Fibroblast of the conjunctiva (primary cell): Measurements from ENCODE around the gene SPATA12.

Source experiments
- DNase-seq: peaks from one replicate; pipeline ENCODE4 v3.0.0-alpha.2; 2010; ENCODE audit warnings: low read depth

SPATA12 gene

DNA sequence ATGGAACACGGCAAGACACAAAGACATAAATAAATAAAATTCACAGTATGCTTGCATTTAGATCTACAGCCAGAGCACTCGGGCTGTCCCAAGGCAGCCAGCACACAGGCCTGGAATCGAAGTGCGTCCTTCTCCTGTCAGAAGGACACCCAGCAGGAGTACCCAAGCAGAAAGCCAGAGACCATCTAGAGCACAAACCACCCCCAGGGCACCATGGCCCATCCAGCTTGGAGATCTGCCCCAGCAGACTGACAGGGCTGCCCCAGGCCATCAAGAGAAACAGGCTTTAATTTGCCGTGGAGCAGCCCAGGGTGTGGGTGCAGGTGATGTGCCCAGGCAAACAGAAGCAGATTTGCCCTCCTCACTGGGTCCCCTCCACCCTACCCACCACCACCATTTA, 7.8 kb upstream of the SPATA12 start:
- no peak for DNase-seq

DNA sequence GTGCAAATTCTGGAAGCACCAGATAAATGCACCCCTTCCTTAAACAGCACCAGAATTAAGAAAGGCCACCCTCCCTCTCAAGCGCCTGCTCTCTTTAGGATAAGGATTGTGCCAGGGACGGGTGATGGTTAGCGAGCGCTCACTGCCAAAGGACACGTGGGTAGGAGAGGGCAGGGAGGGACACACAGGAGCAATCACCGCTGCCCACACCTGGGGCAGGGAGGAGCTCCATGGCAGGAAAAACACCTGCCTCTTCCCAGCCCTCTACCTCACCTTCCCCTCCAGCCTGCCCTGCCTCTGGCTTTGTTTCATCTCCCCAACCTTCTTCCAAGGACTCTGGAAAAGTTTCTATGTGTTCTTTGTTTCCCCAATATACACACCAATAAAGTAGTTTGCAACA, 7.3 kb upstream of the SPATA12 start:
- DNase-seq = no peak

DNA sequence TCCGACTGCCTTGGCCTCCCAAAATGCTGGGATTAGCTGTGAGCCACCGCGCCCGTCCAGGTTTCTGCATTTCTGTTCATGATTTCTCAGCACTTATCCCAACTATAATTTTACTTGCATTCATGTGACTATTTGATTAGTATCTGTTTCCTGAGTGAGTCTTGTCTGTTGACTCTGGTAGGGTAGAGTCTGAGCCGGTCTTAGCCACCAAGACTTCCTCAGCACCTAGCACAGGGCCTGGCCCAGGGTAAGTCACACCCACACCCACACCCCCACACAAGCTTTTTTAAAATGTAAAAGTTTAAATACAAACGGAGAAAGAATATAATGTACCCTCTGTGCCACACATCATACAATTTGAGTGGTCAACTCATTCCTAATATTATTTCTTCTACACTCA, 3.1 kb upstream of the SPATA12 start:
- DNase-seq = no peak

DNA sequence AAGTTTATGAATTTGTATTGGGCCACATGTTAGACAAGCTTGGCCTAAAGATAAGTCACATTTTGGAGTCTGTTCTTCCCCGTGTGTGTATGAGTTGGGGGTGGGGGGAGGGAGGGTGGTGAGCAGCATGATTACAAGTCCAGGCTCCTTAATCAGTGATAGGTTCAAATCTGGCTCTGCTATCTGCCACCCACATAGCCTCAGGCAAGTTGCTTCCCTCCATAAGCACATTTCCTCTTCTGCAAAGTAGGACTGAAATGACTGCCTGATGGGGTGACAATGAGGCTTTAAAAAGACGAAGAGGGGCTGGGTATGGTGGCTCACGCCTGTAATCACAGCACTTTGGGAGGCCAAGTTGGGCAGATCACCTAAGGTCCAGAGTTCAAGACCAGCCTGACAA, 1.1 kb upstream of the SPATA12 start:
- DNase-seq = no peak

DNA sequence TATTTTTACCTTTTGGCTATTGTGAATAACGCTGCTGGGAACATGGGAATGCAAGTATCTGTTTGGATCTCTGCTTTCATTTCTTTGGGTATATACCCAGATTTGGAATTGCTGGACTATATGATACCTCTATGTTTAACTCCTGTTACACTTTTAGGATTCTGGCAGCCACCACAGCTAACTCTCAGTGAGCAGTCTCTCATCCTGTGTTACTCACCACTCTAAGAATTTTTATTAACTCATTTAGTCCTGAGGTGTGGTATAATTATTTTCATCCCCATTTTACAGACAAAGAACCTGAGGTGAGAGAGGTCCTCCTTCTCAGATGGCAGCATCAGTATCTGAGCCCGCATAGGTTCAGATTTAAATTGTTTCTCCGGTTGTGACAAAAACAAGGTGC, 1.1 kb downstream of the SPATA12 start:
- DNase-seq = no peak

DNA sequence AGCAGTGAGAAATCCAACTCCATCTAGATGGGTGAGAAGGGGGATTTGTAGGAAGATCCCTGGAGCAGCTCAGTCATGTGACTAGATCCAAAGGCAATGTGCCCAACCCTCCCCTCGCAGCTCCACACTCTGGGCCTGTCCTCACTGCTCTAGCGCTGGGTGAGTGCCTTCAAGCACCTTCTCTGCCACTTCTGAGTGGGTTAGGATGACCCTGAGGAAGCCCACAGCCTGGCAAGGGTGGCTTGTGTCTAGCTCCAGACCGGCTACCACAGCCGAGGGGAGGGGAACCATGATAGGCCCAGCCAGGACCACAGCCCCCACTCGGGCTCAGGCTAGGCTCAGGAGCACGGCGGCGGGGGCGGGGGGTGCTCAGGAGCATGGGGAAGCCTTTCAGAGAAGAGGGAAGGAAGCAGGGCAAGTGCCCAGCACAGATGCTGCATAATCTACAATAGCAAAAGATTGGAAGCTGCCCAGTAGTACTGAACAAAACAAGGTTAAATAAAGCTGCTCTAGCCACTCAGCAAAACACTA, 1.7 kb downstream of the SPATA12 start:
- no peak for DNase-seq

DNA sequence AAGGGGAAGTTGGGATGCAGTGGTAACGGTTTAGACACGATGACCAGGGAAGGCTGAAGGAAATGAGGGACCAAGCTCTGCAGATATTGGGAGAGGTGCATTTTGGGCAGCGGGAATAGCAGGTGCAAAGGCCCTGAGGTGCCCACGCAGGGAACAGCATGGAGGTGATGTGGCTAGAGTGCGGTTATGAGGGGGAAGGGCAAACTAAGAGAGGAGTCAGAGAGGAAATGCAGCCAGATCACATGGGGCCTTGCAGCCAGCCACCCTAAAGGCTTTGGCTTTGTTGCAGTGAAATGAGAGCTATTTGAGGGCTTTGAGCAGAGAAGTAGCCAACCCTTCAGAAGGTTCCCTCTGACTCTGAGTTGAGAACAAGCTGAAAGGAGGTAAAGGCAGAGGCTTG, 2.6 kb downstream of the SPATA12 start:
- no peak for DNase-seq

DNA sequence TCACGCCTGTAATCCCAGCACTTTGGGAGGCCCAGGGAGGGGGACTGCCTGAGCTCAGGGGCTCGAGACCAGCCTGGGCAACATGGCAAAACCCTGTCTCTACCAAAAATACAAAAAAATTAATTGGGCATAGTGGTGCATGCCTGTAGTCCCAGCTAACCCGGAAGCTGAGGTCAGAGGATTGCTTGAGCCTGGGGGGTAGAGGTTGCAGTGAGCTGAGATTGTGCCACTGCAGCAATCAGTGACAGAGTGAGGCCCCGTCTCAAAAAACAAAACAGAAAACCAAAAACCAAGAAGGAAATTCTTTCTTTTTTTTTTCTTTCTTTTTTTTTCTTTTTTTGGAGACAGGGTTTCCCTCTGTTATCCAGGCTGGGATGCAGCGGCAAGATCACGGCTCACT, 3.5 kb downstream of the SPATA12 start:
- no peak for DNase-seq

DNA sequence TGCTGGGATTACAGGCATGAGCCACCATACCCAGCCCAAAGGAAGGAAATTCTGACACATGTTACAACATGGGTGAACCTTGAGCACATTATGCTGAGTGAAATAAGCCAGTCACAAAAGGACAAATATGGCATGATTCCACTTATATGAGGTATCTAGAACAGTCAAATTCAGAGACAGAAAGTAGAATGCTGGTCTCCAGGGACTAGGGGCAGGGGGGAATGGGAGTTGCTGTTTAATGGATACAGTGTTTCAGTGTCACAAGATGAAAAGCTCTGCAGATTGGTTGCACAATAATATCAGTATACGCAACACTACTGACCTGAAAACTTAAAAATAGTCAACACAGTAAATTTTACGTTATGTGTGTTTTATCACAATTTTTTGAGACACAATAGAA, 4.1 kb downstream of the SPATA12 start:
- DNase-seq = no peak

DNA sequence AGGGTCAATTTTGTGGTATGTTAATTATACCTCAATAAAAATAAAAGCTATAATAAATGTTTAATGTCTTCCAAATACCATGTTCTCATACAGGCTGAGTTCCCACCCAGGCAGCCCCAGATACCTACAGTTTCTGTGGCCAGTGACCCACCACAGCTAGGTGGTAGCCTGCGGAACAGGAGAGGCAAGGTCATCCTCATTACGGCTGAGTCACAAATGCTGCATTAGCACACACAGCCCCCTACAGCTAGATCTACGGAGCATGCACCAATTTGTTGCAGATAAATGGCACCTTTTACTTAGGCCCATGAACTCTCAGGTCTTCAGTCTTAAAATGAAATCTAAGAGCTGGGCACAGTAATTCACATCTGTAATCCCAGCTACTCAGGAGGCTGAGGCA, 5.1 kb downstream of the SPATA12 start:
- DNase-seq = no peak

DNA sequence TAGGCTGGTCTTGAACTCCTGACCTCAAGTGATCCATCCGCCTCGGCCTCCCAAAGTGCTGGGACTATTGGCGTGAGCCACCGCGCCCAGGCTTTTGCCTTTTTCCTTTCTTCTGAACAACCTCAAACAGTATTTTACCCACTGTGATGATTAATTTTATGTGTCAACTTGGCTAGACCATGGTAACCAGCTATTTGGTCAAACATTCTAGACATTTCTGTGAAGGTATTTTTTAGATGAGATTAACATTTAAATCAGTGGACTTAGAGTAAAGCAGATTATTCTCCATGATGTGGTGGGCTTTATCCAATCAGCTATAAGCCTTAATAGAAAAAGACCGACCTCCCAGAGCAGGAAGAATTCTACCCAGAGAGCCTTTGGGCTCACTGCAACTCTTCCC, 6.0 kb downstream of the SPATA12 start:
- no peak for DNase-seq

DNA sequence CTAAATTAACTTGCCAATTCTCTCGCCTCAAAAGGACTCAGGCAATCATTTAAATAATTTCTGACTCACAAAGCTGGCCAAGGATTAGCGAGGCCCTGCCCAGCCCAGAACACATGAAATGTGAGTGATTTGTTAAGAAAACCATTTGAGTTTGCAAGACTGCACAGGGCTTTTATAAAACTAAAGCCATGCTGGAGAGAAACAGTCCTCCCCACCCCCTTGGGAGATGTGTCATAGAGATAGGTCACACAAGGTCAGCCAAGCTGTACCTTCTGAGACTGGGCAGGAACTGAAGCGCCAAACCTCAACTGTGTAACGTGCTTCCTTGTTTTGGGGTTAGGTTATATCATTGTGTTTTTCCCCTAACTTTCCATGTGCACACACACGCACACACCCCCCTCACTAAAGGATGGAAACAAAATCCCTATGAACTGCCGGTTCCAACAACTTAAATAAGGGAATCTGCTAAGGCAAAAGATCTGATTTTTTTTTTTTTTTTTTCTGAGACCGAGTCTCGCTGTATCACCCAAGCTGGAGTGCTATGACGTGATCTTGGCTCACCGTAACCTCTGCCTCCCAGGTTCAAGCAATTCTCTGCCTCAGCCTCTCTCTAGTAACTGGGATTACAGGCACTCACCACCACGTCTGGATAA, 8.1 kb downstream of the SPATA12 start:
- peak; percentile 90 for DNase-seq

DNA sequence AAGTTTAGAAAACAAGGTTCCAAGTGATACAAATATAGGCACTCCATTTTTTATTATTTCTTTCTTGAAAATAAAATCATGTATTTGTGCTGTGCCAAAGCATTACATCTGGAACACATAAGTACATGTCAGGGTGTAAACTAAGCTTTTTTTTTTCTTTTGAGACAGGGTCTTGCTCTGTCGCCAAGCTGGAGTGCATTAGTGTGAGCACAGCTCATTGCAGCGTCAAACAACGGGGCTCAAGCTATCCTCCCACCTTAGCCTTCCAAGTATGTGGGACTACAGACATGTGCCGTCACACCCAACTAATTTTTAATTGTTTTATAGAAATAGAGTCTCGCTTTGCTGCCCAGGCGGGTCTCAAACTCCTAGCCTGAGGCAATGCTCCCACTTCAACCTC, 9.0 kb downstream of the SPATA12 start:
- DNase-seq = no peak

DNA sequence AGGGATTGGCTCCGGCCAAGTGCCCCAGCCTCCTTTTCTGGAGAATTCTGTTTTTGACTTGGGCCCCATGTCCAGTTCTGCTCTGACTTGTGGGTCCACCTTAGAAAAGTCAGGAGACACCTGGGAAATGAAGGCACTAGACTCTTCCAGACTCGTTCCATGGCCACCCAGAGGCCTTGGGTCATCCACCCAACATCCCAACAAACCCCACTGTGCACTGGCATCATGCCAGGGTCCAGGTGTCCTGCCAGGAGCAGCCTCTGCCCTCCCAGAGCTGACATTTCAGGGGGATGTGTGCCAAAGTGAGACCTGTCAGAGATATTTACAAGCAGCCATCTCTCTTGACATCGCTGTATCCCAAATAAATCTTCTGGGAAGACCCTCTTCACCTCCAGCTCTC, 13.2 kb downstream of the SPATA12 start:
- DNase-seq = no peak

DNA sequence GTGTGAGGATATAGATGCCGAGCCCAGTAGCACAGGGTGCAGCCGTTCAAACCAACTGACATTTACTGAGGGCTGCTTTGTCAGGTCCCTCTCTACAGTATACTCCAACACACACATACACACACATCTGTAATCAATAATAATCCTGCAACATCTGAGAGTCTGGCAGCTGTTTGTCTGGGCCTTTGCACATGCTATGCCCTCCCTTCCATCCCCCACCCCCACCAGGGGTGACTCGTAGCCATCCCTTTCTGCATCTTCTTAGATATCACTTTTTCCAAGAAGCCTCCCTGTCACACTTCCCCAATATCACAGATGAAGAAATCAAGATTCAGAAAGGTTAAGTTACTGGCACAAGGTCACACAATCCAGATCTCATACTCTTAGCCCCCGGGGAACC, 13.7 kb downstream of the SPATA12 start:
- DNase-seq = no peak

DNA sequence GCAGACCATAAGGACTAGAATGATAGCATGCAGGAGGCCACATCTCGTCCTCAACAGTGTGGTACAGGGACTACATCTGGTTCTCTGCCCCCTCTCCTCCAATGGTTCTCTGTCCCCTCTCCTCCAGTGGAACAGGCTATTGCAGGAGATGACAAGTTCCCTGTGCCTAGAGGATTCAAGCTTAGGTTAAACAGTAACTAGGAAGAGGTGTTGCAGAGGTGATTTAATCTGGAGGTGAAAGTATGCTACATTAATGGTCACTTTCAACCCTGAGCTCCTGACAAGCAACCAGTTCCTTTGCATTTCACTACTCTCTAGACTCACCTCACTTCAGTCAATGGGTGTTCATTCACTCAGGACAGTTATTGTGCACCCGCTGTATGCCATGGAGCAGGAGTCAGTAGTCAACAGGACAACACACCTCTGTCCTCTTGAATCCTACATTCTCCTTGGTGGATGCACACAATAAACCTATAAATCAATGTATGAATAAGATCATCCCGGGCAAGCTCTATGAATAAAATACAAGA, 16.0 kb downstream of the SPATA12 start:
- DNase-seq = no peak

DNA sequence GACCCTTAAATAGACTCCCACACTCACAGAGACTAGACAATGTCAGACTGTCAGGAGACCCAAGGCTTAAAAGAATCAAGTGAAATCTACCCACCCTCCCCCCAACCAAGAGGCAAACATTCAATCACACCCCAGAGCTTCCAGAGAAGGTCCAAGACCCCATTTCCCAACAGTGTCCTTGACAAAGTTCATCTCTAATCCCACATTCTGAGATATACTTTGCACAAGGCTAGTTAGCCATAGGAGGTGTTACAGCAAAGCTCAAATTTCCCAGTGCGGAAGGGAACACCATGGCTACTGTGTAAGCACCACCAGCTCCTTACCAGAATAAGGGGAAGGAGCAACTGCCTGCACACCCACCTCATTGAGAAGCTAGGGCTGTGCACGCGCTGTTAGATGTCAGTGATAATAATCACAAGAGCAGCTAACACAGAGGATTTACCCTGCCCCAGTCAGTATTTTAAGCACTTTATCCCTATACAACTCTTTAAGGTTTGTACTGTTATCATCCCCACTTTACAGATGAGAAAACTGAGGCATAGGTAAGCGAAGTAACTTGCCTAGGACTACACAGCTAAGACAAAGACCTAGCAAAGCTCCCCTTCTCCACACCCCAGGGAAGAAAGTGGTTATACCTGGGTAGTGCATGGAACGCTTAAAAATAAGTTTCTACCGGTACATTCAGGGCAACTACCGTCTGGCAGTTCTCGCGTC, 17.3 kb downstream of the SPATA12 start:
- DNase-seq = no peak

DNA sequence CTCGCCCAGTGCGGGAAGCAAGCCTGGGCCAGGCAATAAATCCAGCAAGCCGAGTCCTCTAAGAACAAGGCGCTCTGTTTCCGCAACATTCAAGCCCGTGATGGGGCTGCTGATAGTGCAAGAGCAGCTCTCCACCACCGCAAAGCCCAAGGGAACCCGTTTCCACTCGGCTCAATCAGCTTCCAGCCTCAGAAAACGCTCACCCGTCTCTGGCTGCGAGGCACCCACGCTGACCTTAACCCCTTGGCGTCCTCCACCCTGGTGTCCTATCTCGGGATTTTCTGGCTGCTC, 17.8 kb downstream of the SPATA12 start:
- DNase-seq = peak; percentile 29

DNA sequence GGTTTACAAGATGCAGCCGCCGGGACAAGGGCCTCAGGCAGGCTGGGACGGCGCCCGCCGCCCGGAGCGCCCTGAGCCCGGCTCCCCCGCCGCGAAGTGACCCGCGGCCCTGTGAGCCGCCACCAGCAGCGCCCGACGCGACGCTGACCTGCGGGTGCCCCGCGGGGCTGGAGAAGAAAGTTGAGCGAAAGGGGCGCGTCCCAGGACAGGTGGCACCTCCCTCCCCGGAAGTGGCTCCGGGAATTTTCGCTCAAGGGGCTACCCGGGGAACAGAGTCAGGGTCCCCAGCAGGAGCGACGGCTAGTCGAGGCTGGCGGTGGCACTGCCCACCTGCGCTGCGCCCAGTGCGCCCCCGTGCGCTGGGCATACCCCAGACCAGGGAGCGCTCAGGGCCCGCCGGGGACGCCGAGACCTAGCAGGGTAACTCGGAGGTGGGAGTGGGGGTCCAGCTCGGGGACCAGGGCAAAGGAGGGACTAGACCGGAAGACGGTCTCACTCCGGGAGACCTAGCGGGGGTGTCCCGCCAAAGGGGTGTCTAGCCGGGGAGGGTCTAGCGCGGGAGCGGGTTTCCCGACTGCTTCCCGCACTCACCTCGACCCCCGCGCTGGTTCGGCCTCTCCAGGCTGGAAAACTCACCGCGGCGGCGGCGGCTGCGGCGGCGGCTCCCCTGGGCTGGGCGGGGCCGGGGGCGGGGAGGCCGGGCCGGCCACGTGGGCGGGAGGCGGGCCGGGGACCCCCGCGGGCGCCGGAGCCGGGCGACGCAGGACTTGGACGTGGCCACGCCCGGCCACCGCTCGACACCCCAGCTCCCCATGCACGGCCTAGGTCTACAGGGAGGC, 18.4 kb downstream of the SPATA12 start:
- DNase-seq = no peak

DNA sequence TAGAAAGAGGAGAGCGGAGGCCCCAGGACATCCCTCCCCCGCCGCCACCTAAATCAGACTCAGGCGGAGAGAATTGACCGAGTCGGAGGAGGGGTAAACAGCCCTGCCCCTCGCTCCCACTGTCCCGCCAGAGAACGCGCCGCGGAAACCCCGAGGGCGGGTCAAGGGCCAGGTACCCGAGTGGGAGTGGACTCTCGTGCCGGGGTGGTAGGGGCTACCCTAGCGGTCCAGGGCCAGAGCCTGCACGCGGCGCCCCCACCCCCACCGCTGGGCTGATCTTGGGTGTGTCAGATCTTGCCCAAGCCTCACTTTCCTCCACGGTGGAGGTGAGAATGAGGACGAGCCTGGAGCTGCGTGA, 19.0 kb downstream of the SPATA12 start:
- DNase-seq = no peak

DNA sequence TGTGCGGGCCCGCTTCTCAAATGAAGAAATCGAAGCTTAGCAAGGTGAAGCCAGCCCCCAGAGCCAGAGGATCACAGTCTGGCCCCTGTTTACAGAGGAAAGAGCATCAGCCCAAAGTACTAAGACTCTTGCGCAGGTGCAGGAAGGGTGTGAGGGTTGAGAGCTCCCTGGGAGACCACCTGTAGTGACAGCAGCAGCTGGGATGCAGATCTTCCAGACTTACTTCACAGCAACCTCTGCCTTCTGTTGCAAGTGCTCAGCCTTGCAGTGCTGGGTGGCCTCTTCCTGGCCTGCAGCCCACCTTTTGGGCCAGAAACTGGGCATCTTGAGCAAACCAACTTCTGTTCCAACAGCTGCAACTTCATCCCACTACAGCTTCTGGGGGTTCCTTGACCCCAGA, 19.7 kb downstream of the SPATA12 start:
- no peak for DNase-seq

DNA sequence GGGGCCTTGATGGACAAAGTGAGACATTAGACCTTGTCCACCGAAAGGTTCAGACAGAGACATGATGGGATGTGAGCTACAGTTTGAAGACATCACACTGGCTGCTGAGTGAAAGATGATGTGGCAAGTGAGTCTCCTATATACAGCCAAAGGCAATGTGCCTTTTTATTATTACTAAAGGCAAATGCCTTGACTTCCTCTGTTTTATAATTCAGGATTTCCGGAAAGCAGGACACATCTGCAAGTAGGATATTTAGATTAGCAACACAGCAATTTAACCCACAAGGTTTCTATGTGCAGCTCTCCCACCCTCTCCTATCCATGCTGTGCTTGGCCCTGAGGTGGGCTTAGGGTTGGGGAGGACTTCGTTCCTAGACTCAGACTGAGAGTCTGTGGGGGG, 20.7 kb downstream of the SPATA12 start:
- no peak for DNase-seq

DNA sequence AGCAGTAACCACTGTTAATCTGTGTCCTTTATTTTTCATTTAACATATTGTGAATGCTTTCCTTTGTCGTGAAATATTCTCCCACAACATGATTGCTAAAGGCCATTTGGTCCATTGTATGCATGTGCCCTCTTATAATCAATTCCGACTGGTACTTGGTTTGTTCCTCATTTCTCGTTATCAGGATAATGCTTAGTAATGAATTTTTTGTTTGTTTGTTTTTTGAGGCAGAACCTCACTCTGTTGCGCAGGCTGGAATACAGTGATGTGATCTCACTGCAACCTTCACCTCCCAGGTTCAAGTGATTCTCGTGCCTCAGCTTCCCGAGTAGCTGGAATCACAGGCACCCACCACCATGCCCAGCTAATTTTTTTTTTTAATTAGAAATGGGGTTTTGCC, 22.0 kb downstream of the SPATA12 start:
- DNase-seq = no peak
